Upper lobe of right lung (tissue), 1 donor: ENCODE measurements around the gene RGS3. TPM values are rescaled to one million over a fixed set of nuclear protein-coding genes. Genes with fewer than 3 reads are reported as not detected.

Experiments used
- ATAC-seq: fragments of 200-7000 bp; cut with Tn5 transposase; one replicate; pipeline ENCODE4 v1.9.1; 2020; ENCODE audit warnings: mild to moderate bottlenecking, moderate library complexity
- DNase-seq: peaks from one replicate; pipeline ENCODE4 v3.0.0-alpha.2; 2020
- H3K27ac ChIP-seq: fragments of 200-600 bp; one replicate; pipeline ENCODE4 v1.8.0; 2022
- H3K27me3 ChIP-seq: fragments of 200-600 bp; one replicate; pipeline ENCODE4 v1.8.0; 2022; ENCODE audit warnings: mild to moderate bottlenecking
- H3K36me3 ChIP-seq: fragments of 200-600 bp; one replicate; pipeline ENCODE4 v1.8.0; 2022
- H3K4me1 ChIP-seq: fragments of 200-600 bp; one replicate; pipeline ENCODE4 v1.8.0; 2022
- H3K4me3 ChIP-seq: fragments of 200-600 bp; one replicate; pipeline ENCODE4 v1.8.0; 2022; ENCODE audit warnings: mild to moderate bottlenecking
- H3K9me3 ChIP-seq: fragments of 200-600 bp; one replicate; pipeline ENCODE4 v1.8.0; 2022
- intact Hi-C: fragments of 100-400 bp; cut with DNase I; formaldehyde crosslinking; loops from one replicate; pipeline ENCODE4 v1.11.0; 2022
- total RNA-seq: library from RNA; stranded (reverse); fragmentation: NEBNext Ultra II Directional; extraction: Animal tissue kit (Norgen Biotek cat#: 25700); gene quantifications from one replicate; pipeline ENCODE4 v1.2.1, GENCODE V29; 2021
- TF ChIP-seq, protein P1 (sequence below): fragments of 200-600 bp; IDR thresholded peaks from one replicate; pipeline ENCODE4 v1.8.0; 2022; ENCODE audit warnings: antibody characterized with exemption
- donor health status: DM: no; HTN: yes; CAD: no; lungs with severe emphysema.

Gene RGS3
- total RNA-seq, 1 donor from 2014 or later: 71.1 TPM

DNA sequence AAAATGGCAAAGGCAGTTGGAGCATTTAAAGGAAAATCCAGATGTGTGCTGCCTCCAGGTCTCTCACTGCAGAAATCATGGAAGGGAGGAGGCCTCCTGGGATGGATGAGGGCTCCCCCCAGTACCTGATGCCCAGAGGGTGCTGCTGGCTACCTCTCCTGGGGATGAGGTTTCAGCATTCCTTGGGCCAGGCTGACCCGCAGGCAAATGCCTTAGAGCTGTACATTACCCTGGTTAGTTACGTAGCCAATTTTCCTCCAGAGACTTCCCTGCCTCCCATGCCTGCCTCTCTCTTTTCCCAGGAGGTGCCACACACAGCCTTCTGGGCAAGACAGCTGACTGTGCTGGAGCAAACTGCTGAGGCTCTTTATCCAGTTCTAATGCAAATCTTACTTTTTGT is 65.3 kb downstream of the RGS3 start:
- H3K4me3 ChIP-seq: no peak overlapping the region
- TF ChIP-seq, protein P1, sequence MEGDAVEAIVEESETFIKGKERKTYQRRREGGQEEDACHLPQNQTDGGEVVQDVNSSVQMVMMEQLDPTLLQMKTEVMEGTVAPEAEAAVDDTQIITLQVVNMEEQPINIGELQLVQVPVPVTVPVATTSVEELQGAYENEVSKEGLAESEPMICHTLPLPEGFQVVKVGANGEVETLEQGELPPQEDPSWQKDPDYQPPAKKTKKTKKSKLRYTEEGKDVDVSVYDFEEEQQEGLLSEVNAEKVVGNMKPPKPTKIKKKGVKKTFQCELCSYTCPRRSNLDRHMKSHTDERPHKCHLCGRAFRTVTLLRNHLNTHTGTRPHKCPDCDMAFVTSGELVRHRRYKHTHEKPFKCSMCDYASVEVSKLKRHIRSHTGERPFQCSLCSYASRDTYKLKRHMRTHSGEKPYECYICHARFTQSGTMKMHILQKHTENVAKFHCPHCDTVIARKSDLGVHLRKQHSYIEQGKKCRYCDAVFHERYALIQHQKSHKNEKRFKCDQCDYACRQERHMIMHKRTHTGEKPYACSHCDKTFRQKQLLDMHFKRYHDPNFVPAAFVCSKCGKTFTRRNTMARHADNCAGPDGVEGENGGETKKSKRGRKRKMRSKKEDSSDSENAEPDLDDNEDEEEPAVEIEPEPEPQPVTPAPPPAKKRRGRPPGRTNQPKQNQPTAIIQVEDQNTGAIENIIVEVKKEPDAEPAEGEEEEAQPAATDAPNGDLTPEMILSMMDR: no peak
- peak overlapping the region; percentile 71 for H3K27ac ChIP-seq
- no peaks in the 10 kb centered on the region for H3K27me3 ChIP-seq
- intact Hi-C loops: no loop called here
- ATAC-seq (no peak), DNase-seq (no peak)
- H3K4me1 ChIP-seq: peaks cover 39% of the 10 kb centered on the region
- no peaks in the 10 kb centered on the region for H3K9me3 ChIP-seq
- peaks cover 11% of the 10 kb centered on the region for H3K36me3 ChIP-seq

DNA sequence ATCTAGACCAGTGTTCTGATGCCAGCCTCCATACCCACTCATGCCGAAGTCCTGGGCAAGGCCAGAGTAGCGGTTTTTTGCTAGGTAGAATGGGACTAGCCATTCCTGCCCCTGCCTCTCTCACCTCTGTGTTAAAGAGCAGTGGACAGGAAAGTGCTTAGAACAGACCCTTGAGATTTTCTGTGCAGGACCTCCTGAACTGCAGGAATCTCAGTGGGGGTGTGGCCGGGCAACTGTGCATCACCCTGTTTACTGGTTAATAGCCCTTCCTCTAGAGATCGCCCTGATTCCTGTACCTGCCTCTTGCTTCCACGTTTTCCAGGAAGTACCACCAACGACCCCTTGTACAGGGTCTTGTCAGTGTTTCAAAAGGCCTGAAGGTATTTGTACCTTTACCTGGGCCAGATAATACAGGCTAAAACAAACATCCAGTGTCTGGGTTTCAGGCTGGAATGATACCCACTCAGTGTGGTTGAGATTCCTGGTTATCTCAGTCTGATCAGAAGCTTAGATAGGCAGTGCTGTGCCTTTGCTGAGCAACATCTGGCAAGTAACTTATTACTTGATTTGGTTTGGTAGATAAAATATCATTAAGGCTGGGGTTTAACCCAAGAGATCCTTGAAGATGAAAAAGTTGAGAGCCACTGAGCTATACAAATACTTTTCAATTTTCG is 65.9 kb downstream of the RGS3 start:
- Histone ChIP-seq H3K4me1 (peaks cover 33% of the 10 kb centered on the region), H3K36me3 (peaks cover 11% of the 10 kb centered on the region), H3K27ac (no peak overlapping the region), H3K9me3 (no peaks in the 10 kb centered on the region), H3K4me3 (no peak overlapping the region), H3K27me3 (no peaks in the 10 kb centered on the region)
- intact Hi-C loops: no loop called here
- DNase-seq (no peak), ATAC-seq (no peak)
- TF ChIP-seq, protein P1: no peak

- intact Hi-C loops: no loop called here
- no peak overlapping the region for H3K4me3 ChIP-seq
- H3K27ac ChIP-seq: no peak overlapping the region
- no peak for ATAC-seq
- peaks cover 11% of the 10 kb centered on the region for H3K36me3 ChIP-seq
- no peak for DNase-seq
- no peaks in the 10 kb centered on the region for H3K9me3 ChIP-seq
- peaks cover 26% of the 10 kb centered on the region for H3K4me1 ChIP-seq
- H3K27me3 ChIP-seq: no peaks in the 10 kb centered on the region
- TF ChIP-seq, protein P1: no peak
Observed at GRCh38 chr9:113530022-113530635, 66.6 kb downstream of the RGS3 start.

- DNase-seq: no peak
- peaks cover 18% of the 10 kb centered on the region for H3K4me1 ChIP-seq
- TF ChIP-seq, protein P1: no peak
Observed at GRCh38 chr9:113530942-113531341, 67.4 kb downstream of the RGS3 start.

DNA sequence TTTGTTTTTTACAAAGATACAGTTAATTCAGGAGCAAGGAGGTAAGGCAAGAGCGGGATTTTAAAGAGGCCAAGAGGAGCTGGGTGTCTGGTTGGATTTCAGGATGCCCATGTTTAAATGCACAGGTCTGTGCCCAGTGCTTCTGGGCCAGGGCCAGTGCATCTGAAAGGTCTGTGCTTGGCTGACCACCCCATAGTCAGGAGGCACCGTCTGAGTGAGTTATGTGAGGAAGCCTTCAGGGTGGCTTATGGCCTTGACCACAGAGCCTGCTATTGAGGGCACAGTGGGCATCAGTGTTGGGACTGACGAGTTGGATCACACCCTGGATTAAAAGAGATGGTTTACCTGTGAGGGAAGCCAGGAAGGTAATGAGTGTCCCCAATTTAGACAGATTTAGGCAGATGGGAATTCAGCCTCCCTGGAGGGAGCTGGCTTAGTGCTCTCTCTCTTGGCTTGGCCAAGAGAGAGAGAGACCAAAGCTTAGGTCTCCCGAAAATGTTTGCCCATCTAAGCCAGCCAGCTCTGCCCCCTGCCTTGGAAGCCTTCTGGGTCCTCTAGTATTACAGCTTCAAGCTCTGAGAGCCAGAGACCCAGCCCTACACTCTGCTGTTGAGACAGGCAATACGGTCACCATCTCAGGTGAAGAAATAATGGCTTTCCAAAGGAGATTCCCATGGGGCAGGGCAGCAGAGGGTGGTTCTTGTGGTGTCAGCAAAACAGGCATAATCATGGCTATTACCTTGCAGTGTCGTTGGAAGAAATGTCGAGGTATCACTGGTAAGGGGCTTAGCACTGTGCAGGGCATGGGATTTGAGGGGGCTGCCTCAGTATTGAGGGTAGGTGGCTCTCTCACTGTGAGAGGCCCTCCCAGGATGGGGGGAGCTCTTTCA is 68.6 kb downstream of the RGS3 start:
- Histone ChIP-seq H3K9me3 (no peaks in the 10 kb centered on the region), H3K27ac (no peak overlapping the region), H3K27me3 (no peaks in the 10 kb centered on the region), H3K4me1 (peaks cover 13% of the 10 kb centered on the region), H3K4me3 (no peak overlapping the region), H3K36me3 (peaks cover 16% of the 10 kb centered on the region)
- TF ChIP-seq, protein P1: no peak
- DNase-seq (no peak), ATAC-seq (no peak)
- intact Hi-C loops: no loop called here

More at GRCh38 chr9:113530942-113531341, 67.4 kb downstream of the RGS3 start:
- ATAC-seq: no peak
- no peak overlapping the region for H3K27ac ChIP-seq
- intact Hi-C loops: no loop called here
- no peaks in the 10 kb centered on the region for H3K9me3 ChIP-seq
- no peaks in the 10 kb centered on the region for H3K27me3 ChIP-seq
- H3K4me3 ChIP-seq: no peak overlapping the region
- H3K36me3 ChIP-seq: peaks cover 11% of the 10 kb centered on the region
